HepG2 (cell line): ENCODE data around the gene DBN1. TPM values are rescaled to one million over a fixed set of nuclear protein-coding genes. Genes with fewer than 3 reads are reported as not detected.
A peak's percentile ranks its signal among the peaks of the same experiment; 100 is the strongest.

Experiments used
- GTF2F1 ChIP-seq: fragments of 150-350 bp; IDR thresholded peaks from 2 replicates; pipeline ENCODE4 v1.6.1; 2014; ENCODE audit warnings: low read length
- NAIF1 ChIP-seq: sonication (generic); formaldehyde crosslinking; IDR thresholded peaks from 2 replicates; pipeline ENCODE4 v1.5.0; 2020; ENCODE audit warnings: mild to moderate bottlenecking, missing genetic modification reagents, borderline replicate concordance
- NFE2L1 ChIP-seq: sonication (generic); formaldehyde crosslinking; IDR thresholded peaks from 2 replicates; pipeline ENCODE4 v1.4.0; 2020; ENCODE audit warnings: missing genetic modification reagents, mild to moderate bottlenecking, borderline replicate concordance
- SRSF1 ChIP-seq: fragments of 200-400 bp; formaldehyde crosslinking; optimal IDR thresholded peaks from 2 replicates; pipeline ENCODE3; 2017; ENCODE audit warnings: mild to moderate bottlenecking, low read depth, low read length, moderate library complexity
- XRCC5 ChIP-seq: fragments of 200-400 bp; formaldehyde crosslinking; optimal IDR thresholded peaks from 2 replicates; pipeline ENCODE3; 2017; ENCODE audit warnings: mild to moderate bottlenecking, low read length
- ZBTB3 ChIP-seq: sonication (generic); formaldehyde crosslinking; IDR thresholded peaks from 2 replicates; pipeline ENCODE4 v1.4.0; 2020; ENCODE audit warnings: low read depth, mild to moderate bottlenecking, moderate library complexity, missing genetic modification reagents, borderline replicate concordance
- ZFP1 ChIP-seq: IDR thresholded peaks from 2 replicates; pipeline ENCODE4 v1.6.1; 2016
- ZKSCAN8 ChIP-seq: IDR thresholded peaks from 2 replicates; pipeline ENCODE4 v1.6.1; 2016; ENCODE audit warnings: borderline replicate concordance, missing genetic modification reagents, missing compliant biosample characterization
- ZMYM3 ChIP-seq: sonication (generic); formaldehyde crosslinking; IDR thresholded peaks from 2 replicates; pipeline ENCODE4 v1.5.1; 2020; ENCODE audit warnings: mild to moderate bottlenecking, missing genetic modification reagents
- ZNF207 ChIP-seq: fragments of 450-650 bp; IDR thresholded peaks from 2 replicates; pipeline ENCODE4 v1.6.1; 2016; ENCODE audit warnings: antibody characterized with exemption, borderline replicate concordance
- ZNF260 ChIP-seq: sonication (generic); formaldehyde crosslinking; IDR thresholded peaks from 2 replicates; pipeline ENCODE4 v1.4.0; 2020; ENCODE audit warnings: missing genetic modification reagents, low read depth, mild to moderate bottlenecking, borderline replicate concordance
- ZNF644 ChIP-seq: IDR thresholded peaks from 2 replicates; pipeline ENCODE4 v1.6.1; 2016; ENCODE audit warnings: low read depth
- ZNF746 ChIP-seq: sonication (generic); formaldehyde crosslinking; IDR thresholded peaks from 2 replicates; pipeline ENCODE4 v1.8.0; 2022; ENCODE audit warnings: mild to moderate bottlenecking, missing genetic modification reagents
- ZNF776 ChIP-seq: sonication (generic); formaldehyde crosslinking; IDR thresholded peaks from 2 replicates; pipeline ENCODE4 v1.4.0; 2020; ENCODE audit warnings: mild to moderate bottlenecking, missing genetic modification reagents
- polyA plus RNA-seq, 8 experiments: library from polyadenylated mRNA; depleted of rRNA in 3 of 8; stranded (reverse) in 7 of 8; unstranded in 1 of 8; fragments of >200 nt; fragmentation: Illumina TruSeq in 4 of 8; extraction: Trizol in 4 of 8; gene quantifications; 2 replicates each; pipeline versions ENCODE4 v1.2.1 to v1.2.3, GENCODE V29; 2011 to 2016; ENCODE audit warnings: low read depth in 4 of 8, missing spikeins in 1 of 8, mixed read lengths in 1 of 8; ENCODE audit not compliant: insufficient read depth in 1 of 8
- total RNA-seq, 5 experiments: library from RNA; depleted of rRNA; stranded (reverse); fragments of >200 nt; fragmentation: Illumina TruSeq; extraction: Trizol; gene quantifications; 2 replicates each; pipeline ENCODE4 v1.2.3, GENCODE V29; 2016; ENCODE audit warnings: low read depth in 1 of 5
- TF ChIP-seq, protein P1 (sequence below): sonication (generic); formaldehyde crosslinking; IDR thresholded peaks from 2 replicates; pipeline ENCODE4 v1.4.0; 2020; ENCODE audit warnings: missing genetic modification reagents
- TF ChIP-seq, protein P2 (sequence below): sonication (generic); formaldehyde crosslinking; IDR thresholded peaks from 2 replicates; pipeline ENCODE4 v1.5.0; 2020; ENCODE audit warnings: mild to moderate bottlenecking, low read depth, missing genetic modification reagents, borderline replicate concordance
- TF ChIP-seq, protein P3 (sequence below): sonication (generic); formaldehyde crosslinking; IDR thresholded peaks from 2 replicates; pipeline ENCODE4 v1.4.0; 2020; ENCODE audit warnings: missing genetic modification reagents
- TF ChIP-seq, protein P4 (sequence below): sonication (generic); formaldehyde crosslinking; IDR thresholded peaks from 2 replicates; pipeline ENCODE4 v1.5.1; 2020; ENCODE audit warnings: missing genetic modification reagents, mild to moderate bottlenecking, borderline replicate concordance

The DBN1 gene
- total and polyA plus RNA-seq, 2 of the 13 experiments (the other 11 are each of a cell fraction or from before 2014, with no cell fraction given), result 27.0 to 37.3 TPM

DNA sequence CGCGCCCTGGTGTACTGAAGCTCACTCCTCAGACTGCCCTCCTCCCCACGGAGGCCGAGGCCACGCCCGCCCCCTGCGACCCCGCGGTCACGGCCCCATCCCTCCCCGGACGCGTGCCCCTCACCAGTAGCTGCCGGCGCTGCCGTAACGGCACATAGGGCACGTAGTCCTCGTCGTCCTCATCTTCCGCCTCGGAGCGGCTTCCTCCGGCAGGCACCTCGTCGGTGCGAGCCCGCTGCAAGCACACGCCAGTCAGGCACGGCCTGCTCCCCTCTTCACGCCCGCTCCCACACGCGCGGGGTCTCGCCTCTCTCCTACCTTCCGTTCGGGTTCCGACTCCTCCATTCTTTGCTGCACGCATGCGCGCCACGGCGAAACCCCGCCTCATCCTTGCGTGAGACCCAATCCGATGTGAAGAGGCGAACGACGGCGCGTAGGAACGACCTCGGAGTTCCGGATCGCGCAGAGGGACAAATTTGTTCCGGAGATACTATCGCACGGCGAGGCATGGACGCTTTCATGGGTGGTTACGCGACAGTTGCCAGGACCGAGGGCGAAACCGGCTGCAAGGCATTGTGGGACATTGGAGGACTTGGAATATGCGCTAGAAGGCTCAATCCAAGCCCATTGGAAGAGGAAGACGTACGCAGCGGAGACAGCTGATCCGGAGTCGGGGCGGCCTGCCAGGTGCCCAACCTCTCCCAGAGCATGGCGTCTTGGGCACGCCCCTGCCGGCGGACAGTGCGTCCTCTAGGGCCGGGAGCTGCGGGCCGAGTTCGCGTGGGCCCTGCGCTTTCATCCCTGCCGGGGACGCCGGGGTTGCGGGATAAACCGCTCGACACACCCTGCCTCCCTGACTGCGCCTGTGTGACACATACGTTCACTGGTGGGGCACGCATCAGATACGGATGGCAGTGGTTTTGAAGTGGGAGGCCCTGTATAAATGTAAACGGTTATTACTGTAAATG is 43.5 kb upstream of the DBN1 start, which contains the start of gene DDX41 (continued):
- TF ChIP-seq, protein P1, sequence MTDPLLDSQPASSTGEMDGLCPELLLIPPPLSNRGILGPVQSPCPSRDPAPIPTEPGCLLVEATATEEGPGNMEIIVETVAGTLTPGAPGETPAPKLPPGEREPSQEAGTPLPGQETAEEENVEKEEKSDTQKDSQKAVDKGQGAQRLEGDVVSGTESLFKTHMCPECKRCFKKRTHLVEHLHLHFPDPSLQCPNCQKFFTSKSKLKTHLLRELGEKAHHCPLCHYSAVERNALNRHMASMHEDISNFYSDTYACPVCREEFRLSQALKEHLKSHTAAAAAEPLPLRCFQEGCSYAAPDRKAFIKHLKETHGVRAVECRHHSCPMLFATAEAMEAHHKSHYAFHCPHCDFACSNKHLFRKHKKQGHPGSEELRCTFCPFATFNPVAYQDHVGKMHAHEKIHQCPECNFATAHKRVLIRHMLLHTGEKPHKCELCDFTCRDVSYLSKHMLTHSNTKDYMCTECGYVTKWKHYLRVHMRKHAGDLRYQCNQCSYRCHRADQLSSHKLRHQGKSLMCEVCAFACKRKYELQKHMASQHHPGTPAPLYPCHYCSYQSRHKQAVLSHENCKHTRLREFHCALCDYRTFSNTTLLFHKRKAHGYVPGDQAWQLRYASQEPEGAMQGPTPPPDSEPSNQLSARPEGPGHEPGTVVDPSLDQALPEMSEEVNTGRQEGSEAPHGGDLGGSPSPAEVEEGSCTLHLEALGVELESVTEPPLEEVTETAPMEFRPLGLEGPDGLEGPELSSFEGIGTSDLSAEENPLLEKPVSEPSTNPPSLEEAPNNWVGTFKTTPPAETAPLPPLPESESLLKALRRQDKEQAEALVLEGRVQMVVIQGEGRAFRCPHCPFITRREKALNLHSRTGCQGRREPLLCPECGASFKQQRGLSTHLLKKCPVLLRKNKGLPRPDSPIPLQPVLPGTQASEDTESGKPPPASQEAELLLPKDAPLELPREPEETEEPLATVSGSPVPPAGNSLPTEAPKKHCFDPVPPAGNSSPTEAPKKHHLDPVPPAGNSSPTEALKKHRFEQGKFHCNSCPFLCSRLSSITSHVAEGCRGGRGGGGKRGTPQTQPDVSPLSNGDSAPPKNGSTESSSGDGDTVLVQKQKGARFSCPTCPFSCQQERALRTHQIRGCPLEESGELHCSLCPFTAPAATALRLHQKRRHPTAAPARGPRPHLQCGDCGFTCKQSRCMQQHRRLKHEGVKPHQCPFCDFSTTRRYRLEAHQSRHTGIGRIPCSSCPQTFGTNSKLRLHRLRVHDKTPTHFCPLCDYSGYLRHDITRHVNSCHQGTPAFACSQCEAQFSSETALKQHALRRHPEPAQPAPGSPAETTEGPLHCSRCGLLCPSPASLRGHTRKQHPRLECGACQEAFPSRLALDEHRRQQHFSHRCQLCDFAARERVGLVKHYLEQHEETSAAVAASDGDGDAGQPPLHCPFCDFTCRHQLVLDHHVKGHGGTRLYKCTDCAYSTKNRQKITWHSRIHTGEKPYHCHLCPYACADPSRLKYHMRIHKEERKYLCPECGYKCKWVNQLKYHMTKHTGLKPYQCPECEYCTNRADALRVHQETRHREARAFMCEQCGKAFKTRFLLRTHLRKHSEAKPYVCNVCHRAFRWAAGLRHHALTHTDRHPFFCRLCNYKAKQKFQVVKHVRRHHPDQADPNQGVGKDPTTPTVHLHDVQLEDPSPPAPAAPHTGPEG (CRISPR knock-in tag), result peak; percentile 75
- TF ChIP-seq NAIF1 (CRISPR knock-in tag) (peak; percentile 84), ZNF776 (CRISPR knock-in tag) (peak; percentile 94), ZMYM3 (CRISPR knock-in tag) (peak; percentile 16; the same call in 1 of the 2 replicates), ZNF207 (no peak), ZNF644 (CRISPR knock-in tag) (no peak), NFE2L1 (CRISPR knock-in tag) (no peak), ZFP1 (CRISPR knock-in tag) (no peak; the same call in 1 of the 2 replicates), SRSF1 (peak; percentile 40), GTF2F1 (no peak), ZNF260 (CRISPR knock-in tag) (no peak), ZNF746 (no peak), ZKSCAN8 (CRISPR knock-in tag) (peak; percentile 86; the same call in 1 of the 2 replicates), ZBTB3 (CRISPR knock-in tag) (0 out of 2 replicates have a peak, but pooled peaks have one; percentile 71), XRCC5 (peak; percentile 81)
- TF ChIP-seq, protein P2, sequence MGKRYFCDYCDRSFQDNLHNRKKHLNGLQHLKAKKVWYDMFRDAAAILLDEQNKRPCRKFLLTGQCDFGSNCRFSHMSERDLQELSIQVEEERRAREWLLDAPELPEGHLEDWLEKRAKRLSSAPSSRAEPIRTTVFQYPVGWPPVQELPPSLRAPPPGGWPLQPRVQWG (CRISPR knock-in tag), result no peak
- TF ChIP-seq, protein P3, sequence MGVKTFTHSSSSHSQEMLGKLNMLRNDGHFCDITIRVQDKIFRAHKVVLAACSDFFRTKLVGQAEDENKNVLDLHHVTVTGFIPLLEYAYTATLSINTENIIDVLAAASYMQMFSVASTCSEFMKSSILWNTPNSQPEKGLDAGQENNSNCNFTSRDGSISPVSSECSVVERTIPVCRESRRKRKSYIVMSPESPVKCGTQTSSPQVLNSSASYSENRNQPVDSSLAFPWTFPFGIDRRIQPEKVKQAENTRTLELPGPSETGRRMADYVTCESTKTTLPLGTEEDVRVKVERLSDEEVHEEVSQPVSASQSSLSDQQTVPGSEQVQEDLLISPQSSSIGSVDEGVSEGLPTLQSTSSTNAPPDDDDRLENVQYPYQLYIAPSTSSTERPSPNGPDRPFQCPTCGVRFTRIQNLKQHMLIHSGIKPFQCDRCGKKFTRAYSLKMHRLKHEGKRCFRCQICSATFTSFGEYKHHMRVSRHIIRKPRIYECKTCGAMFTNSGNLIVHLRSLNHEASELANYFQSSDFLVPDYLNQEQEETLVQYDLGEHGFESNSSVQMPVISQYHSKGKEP (CRISPR knock-in tag), result no peak
- TF ChIP-seq, protein P4, sequence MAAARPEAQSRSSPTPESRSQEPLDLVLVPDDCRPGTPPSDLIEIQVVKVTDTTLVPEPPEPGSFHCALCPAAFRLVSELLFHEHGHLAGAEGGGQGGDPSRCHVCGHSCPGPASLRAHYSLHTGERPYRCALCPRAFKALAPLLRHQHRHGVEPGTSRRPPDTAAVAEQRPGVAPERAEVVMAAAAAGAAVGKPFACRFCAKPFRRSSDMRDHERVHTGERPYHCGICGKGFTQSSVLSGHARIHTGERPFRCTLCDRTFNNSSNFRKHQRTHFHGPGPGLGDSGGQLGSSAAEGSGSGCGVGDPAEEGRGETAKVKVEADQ, result peak; percentile 44; the same call in 1 of the 2 replicates
